GM23248 (cell line): ENCODE results near the gene APCDD1.

ENCODE experiments used
- EZH2 ChIP-seq: fragments of 200-600 bp; sonication (generic); IDR thresholded peaks from 2 replicates; pipeline ENCODE4 v1.6.1; 2018; ENCODE audit warnings: antibody characterized with exemption, mild to moderate bottlenecking; ENCODE audit not compliant: insufficient read depth, poor library complexity, severe bottlenecking
- EZH2phosphoT487 ChIP-seq: fragments of 200-600 bp; sonication (generic); IDR thresholded peaks from 2 replicates; pipeline ENCODE4 v1.6.1; 2018; ENCODE audit warnings: antibody characterized with exemption, moderate library complexity, mild to moderate bottlenecking, low read depth; ENCODE audit not compliant: insufficient read depth

GRCh38 chr18:10417664-10418063 is 36.8 kb upstream of the APCDD1 start:
- no peak for TF ChIP-seq EZH2phosphoT487
- TF ChIP-seq EZH2, result no peak
